PC-9 (cell line): ENCODE measurements around the gene RAB15.

Experiments
- CTCF ChIP-seq: fragments of 200-600 bp; sonication (generic); conservative IDR thresholded peaks from 2 replicates; pipeline ENCODE4 v1.6.1; 2017; ENCODE audit warnings: mixed run types, antibody characterized with exemption, mild to moderate bottlenecking, moderate library complexity
- EZH2 ChIP-seq: fragments of 200-600 bp; sonication (generic); IDR thresholded peaks from 2 replicates; pipeline ENCODE4 v1.8.0; 2017; ENCODE audit warnings: antibody characterized with exemption, low read depth

GRCh38 chr14:64971943-64972791 is at the start of gene RAB15:
- TF ChIP-seq CTCF: no peak
- TF ChIP-seq EZH2: no peak
